Activated naive CD8-positive, alpha-beta T cell (primary cell): ENCODE measurements around the gene NAA10.

Experiments used
- H3K27ac Mint-ChIP-seq: one replicate; pipeline ENCODE4 v1.8.0; 2021; ENCODE audit warnings: mixed read lengths
- H3K27me3 Mint-ChIP-seq: one replicate; pipeline ENCODE4 v1.8.0; 2021; ENCODE audit warnings: mixed read lengths
- H3K36me3 Mint-ChIP-seq: one replicate; pipeline ENCODE4 v1.8.0; 2021; ENCODE audit warnings: mixed read lengths
- H3K4me1 Mint-ChIP-seq: one replicate; pipeline ENCODE4 v1.8.0; 2021; ENCODE audit warnings: low read depth, mixed read lengths
- H3K4me3 Mint-ChIP-seq: one replicate; pipeline ENCODE4 v1.8.0; 2021; ENCODE audit warnings: mild to moderate bottlenecking, mixed read lengths
- H3K9me3 Mint-ChIP-seq: one replicate; pipeline ENCODE4 v1.8.0; 2021; ENCODE audit warnings: low read depth, mixed read lengths

Gene NAA10

DNA sequence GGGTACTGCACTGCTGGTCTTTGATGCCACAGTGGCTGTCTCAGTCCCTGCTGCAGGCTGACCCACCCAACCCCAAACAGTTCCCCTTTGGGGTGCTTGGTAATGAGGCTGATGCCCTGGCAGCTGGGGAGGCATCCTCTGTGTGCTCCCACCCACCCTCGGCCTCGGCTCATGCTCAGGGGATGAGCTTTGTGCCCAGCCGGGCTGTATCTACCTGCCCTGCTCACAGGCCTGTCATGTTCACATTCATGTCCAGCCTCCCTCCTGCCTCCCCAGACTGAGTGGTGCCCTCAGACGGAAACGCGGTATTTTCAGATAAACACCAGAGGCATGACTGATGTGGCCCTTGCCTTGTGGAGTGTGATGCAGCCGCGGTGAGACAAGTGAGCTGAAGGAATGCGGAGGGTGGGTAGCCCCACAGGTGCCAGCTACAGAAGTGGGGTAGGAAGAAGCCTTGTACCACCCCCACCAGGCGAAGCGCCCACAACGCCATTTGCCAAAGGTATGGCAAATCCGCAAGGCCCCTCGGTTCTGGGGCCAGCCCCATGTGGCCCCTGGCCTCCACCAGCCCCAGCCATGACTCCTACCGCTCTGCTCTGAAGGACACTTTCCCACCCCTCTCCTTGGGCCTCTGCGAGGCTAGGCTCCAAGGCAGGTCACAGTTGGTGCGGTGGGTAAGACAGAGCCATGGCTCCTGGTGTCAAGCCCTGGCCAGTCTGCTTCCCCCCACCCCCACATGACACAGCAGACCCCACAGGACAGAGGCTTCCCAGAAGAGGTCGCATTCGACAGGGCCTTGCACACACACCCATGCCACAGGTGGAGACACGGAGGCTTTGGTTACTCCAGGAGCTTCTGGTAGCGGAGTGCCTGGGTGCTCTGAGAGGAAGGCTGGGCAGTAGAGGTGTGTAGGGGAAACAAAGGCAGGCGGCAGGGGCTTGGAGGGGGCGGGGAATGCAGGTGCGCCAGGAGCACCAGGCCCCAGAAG is 11.4 kb upstream of the NAA10 start:
- Mint-ChIP-seq H3K4me1 (peaks cover 19% of the 10 kb centered on the region), H3K4me3 (peak overlapping the region; percentile 20), H3K9me3 (no peaks in the 10 kb centered on the region), H3K27me3 (no peaks in the 10 kb centered on the region), H3K36me3 (no peaks in the 10 kb centered on the region), H3K27ac (no peak overlapping the region)

DNA sequence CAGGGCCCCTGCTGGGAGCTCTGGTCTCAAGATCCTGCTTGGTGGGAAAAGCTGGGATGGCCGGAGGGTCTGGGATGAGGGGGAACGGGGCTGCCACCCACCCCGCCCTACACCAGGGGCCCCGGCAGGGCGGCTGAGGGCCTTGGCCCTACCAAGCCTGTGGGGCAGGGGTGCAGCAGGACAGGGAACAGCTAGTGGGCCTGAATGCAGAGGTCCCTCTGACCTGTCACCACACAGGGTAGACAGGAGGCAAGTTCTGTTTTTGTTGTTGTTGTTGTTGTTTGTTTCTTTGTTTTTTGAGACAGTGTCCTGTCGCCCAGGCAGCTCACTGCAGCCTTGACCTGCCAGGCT is 9.9 kb upstream of the NAA10 start:
- Mint-ChIP-seq H3K4me1 (peaks cover 24% of the 10 kb centered on the region), H3K4me3 (no peak overlapping the region), H3K9me3 (no peaks in the 10 kb centered on the region), H3K36me3 (no peaks in the 10 kb centered on the region), H3K27ac (peak overlapping the region; percentile 34), H3K27me3 (no peaks in the 10 kb centered on the region)

DNA sequence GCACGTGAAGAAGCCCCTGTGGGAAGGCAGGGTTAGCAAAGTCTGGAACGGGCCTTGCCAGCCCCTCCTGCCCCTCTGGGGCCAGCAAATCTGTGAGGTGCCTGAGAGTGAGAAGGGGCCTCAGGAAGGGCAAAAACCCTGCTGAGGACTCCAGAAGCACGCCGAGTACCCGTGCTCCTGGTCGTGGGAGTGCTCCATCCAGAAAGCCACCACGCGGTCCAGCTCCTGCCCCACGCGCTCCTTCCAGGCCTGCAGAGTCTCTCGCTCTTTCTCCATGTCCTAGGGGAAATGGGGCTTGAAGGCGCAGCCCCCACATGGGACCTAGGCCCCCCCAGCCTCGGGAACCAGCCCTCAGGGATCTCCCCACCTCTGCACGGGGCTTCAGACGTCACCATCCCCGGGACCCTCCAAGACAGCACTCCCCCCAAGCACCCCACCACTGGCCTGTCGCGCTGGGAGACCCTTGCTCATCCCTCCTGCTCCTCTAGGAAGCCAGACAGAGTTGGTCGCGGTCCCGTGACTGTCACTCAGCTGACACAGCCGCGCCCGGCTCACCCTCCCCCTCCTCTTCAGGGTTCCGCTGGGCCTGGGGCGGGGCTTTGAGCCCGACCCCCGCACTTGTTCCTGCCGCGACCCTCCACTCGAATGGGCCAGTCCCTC is 9.4 kb upstream of the NAA10 start, which contains the start of gene RENBP:
Gene RENBP (minus strand): TSS at position 504 of the 660 bp plus-strand sequence. CDS start 33 bp downstream, at position 471.
- Mint-ChIP-seq H3K36me3 (no peaks in the 10 kb centered on the region), H3K27me3 (no peaks in the 10 kb centered on the region), H3K9me3 (no peaks in the 10 kb centered on the region), H3K4me3 (peak within 1 kb of the TSS; percentile 80), H3K4me1 (peaks cover 21% of the 10 kb centered on the region), H3K27ac (peak within 1 kb of the TSS; percentile 86)

DNA sequence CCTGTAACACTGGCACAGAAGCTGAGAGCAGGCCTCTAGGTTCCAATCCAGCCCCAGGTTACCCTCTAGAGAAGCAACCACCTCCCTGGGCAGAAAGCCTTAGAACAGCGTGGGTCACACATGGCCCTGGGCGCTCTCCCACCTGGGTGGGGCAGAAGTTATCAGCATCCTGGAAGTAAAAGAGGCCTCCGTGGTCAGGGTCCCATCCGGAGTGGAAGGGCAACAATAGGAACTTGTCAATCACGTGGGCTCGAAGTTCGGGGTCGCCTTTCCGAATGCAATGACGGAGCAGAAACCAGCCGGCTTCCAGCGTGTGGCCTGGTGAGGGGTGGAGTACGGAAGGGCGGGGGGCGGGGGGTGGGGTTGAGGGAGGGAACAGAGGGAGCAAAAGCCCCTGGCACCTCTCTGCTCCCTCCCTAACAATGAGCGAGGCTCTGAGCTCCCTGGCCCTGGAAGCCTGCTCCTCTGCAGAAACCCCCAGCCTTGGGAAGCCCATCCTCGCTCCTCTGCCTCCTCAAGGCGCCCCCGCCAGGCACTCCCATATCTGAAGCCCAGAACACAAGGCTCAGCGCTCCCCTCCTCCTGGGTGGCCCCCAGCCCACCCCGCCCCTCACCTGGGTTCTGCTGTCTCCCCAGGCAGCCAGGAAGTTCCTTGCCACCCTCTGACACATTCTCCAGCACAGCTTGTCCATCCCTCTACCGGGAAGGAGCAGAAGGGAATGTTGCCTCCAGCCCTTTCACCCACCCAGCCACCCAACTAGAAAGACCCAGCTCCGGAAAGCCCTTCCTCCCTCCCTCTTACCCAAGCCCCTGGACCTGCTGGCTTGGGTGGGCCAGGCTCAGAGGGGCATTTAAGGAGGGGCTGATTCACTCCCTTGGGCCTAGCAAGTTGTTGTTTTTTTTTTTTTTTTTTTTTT is 6.8 kb upstream of the NAA10 start:
- Mint-ChIP-seq H3K27ac (peak overlapping the region; percentile 89), H3K4me1 (peaks cover 18% of the 10 kb centered on the region), H3K27me3 (no peaks in the 10 kb centered on the region), H3K4me3 (peak overlapping the region; percentile 74), H3K9me3 (no peaks in the 10 kb centered on the region), H3K36me3 (no peaks in the 10 kb centered on the region)

DNA sequence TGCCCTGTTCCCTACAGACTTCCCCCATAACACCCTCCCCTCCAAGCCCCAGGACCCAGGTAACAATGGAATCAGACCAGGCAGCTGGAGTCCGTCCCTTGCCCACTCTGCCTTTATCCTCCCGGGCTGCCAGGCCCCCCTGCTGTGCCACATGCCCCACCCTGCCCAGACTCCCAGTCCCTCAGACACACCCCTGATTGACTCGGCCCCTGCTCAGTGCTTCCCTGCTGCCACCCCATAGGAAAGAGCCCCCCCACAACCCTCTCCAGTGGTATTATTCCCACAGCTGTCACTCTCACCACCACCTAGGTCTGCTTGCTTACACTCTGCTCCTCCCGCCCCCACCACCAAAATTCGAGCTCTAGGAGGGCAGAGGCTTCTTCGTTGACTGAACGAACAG is 4.7 kb upstream of the NAA10 start:
- Mint-ChIP-seq H3K36me3 (no peaks in the 10 kb centered on the region), H3K27me3 (no peaks in the 10 kb centered on the region), H3K4me1 (peaks cover 24% of the 10 kb centered on the region), H3K27ac (no peak overlapping the region), H3K9me3 (no peaks in the 10 kb centered on the region), H3K4me3 (no peak overlapping the region)

DNA sequence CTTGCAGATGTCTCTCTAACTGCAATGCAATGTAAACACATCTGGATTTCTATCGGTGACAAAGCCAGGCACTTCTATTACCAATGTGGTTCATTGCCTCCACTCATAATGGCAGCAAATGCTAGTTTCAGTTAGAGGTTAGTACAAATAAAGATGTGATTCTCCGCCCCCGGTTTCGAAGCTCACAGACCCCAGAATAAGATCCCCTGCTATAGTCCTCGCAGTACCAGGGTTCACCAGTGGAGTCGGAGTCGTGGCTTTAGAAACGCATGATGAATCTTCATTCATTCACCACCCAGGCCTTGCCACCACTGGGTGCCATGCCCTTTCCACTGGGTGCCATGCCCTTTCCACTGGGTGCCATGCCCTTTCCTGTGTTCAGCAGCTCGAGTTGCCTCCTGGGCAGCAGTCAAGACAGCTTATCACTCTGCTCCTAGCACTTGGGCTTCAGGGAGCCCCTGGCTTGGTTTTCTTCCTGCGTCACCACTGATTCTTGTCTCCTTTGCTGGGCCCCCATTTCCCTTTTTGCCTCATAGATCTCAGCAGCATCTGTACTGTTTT is 3.5 kb upstream of the NAA10 start:
- H3K27ac Mint-ChIP-seq = peak overlapping the region; percentile 6

DNA sequence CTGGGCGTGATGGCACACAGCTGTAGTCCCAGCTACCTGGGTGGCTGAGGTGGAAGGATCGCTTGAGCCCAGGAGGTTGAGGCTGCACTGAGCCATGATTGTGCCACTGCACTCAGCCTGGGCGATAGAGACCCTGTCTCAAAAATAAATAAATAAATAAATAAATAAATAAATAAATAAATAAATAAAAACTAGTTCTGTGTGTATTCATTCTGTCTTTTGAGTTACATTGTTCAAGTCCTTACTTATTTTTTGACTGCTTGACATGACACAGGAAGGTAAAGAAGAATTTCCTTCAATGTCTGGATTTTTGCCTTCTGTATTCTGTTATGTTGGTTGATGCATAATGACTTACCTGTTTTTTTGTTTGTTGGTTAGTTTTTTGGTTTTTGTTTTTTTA is 2.2 kb upstream of the NAA10 start:
- Mint-ChIP-seq H3K27ac (no peak overlapping the region), H3K4me1 (peaks cover 26% of the 10 kb centered on the region), H3K36me3 (no peaks in the 10 kb centered on the region), H3K4me3 (no peak overlapping the region), H3K27me3 (no peaks in the 10 kb centered on the region), H3K9me3 (no peaks in the 10 kb centered on the region)

More for the DNA sequence above, 3.5 kb upstream of the NAA10 start:
- Mint-ChIP-seq H3K4me3 (peak overlapping the region; percentile 35), H3K36me3 (no peaks in the 10 kb centered on the region), H3K4me1 (peaks cover 23% of the 10 kb centered on the region), H3K27me3 (no peaks in the 10 kb centered on the region), H3K9me3 (no peaks in the 10 kb centered on the region)

DNA sequence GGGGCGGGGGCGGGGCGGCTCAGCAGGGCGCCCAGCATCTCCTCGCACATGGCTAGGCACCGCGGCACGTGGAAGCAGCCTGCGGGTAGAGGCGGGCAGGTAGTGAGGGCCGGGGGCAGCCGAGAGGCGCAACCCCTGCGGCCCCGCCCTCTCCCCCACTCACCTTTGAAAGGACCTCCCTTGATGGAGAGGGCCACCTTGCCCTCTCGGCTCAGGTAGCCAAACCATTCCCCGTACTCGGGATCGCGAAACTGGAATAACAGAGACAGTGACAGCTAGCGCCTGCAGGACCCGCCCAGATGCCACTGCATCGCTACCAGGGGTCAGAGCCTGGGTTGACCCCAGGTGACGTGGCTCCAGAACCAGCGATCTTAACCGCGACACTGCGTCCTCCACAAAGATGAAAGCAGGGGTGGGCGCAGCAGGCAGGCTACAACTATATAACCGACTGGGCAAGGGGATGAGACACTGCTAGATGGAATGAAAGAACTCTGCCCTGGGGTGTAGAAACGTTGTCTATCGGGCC is 552 bp upstream of the NAA10 start:
- peaks cover 28% of the 10 kb centered on the region for H3K4me1 Mint-ChIP-seq
- H3K9me3 Mint-ChIP-seq = no peaks in the 10 kb centered on the region
- no peaks in the 10 kb centered on the region for H3K27me3 Mint-ChIP-seq
- no peaks in the 10 kb centered on the region for H3K36me3 Mint-ChIP-seq
- peak overlapping the region; percentile 75 for H3K4me3 Mint-ChIP-seq
- H3K27ac Mint-ChIP-seq = peak overlapping the region; percentile 68

DNA sequence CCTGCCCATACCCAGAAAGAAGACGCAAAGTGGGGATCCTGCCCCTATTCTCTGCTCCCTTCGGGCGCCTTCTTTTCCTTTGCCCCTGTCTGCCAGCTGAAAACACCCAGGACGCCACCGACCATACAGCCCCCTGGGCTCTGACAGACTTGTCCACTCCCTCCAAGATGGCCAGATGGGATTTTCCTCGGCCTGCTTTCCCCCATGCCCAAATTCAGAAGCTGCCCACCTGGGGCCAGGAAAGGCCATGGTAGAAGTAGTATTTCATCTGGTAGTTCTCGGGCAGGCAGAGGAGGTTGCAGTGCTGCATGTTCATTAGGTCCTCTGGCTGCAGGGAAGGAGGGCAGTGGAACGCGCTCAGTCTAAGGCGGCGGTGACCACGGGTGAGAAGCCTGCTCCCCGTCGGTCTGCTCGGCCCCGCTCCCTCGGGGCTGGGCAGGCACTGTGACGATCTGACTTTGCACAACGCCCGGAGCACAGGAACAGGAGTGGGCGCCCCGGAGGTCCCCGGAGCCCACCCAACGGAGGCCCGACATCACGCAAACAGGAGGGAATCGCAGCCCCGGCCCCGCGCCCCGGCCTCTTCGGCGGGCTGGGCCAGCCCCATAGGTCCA is 582 bp downstream of the NAA10 start:
- Mint-ChIP-seq H3K27ac (peak overlapping the region; percentile 68), H3K4me3 (peak overlapping the region; percentile 89), H3K9me3 (no peaks in the 10 kb centered on the region), H3K4me1 (peaks cover 28% of the 10 kb centered on the region), H3K27me3 (no peaks in the 10 kb centered on the region), H3K36me3 (no peaks in the 10 kb centered on the region)

DNA sequence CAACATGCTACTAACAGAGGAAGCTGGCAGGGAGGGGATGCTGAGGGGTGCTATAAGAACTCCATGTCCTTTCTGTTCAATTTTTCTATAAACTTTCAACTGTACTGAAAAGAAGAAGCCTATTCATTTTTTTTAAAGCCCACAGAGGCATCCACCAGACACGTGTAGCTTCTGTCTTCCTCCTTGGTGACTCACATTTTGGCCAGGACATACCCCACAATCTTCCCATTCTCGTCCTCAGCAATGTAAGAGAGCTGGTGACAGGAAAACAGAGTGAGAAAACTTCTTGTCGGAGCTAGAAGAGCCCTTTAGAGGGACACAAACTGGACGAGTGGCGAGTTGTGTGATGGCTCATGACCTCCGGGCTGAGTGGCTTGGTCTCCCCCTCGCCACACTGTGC is 1.1 kb downstream of the NAA10 start:
- Mint-ChIP-seq H3K4me3 (peak overlapping the region; percentile 89), H3K27ac (peak overlapping the region; percentile 59), H3K36me3 (no peaks in the 10 kb centered on the region), H3K4me1 (peaks cover 31% of the 10 kb centered on the region), H3K27me3 (no peaks in the 10 kb centered on the region), H3K9me3 (no peaks in the 10 kb centered on the region)

DNA sequence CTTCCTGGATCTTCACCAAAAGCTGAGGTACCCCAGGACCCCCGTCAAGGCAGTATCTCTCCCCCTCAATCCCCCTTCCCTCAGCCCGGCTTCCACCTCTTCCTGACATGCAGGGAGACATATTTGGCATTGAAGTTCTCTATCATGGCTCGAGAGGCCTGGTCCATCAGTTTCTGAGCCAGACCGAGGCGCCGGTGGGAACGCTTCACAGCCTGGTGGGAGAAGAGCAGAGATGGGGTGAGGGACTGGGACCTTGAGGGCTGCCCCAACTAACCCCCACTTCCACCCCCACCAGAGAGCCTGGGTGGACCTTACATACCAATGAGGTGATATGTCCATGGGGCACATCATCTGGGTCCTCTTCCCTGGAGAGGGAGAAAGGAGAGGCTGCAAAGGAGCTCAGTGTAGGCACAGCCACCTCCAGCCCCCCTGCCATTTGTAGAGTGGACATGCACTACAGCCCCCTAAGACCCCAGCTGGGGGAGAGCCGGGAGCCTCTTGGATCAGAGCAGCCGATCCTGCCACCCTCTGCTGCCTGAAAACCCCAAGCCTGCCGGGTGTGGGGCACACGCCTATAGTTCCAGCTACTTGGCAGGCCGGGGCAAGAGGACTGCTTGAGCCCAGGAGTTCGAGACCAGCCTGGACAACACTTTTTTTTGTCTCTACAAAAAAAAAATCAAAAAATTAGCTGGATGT is 2.5 kb downstream of the NAA10 start:
- H3K27me3 Mint-ChIP-seq = no peaks in the 10 kb centered on the region
- H3K4me1 Mint-ChIP-seq = peaks cover 27% of the 10 kb centered on the region

DNA sequence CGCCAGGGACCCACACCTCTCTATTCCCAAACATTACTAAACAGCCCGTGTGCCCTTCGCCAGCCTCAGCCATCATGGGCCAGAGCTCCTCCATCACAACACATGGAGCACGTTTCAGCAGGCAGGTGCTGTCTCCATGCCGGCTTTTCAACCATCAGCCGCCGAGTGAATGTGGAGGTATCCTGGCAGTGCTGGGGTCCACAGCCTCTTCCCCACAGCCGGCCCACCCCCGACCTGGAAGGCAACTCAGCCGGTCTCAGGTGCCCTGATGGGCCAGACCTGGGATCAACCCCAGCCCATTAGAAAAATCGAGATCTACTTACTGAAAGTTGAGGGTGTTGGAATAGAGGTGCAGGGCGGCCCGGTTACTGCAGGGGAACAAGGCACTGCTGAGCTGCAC is 3.1 kb downstream of the NAA10 start:
- Mint-ChIP-seq H3K27me3 (no peaks in the 10 kb centered on the region), H3K4me3 (peak overlapping the region; percentile 42), H3K27ac (peak overlapping the region; percentile 50)

More for the DNA sequence above, 2.5 kb downstream of the NAA10 start:
- peaks cover 2% of the 10 kb centered on the region for H3K36me3 Mint-ChIP-seq
- H3K27ac Mint-ChIP-seq = no peak overlapping the region
- peak overlapping the region; percentile 73 for H3K4me3 Mint-ChIP-seq
- H3K9me3 Mint-ChIP-seq = no peaks in the 10 kb centered on the region

DNA sequence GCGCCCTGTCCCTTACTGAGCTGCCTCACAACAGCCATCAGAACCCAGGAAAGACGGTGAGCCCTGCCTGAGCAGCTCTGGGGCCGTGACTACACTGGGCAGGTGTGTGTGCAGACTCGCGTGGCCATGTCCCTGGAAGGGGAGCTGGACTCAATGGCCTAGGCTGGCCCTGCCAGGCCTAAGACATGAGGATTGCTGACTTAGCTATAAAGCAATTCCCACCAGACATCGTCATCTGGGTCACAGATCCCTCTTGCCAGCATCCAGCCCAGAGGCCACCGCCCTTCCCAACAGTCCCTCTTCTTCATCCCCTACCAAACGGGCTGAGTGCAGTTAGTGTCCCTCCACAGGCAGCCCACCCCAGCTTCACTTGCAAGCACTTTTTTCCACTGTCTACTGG is 3.7 kb downstream of the NAA10 start:
- Mint-ChIP-seq H3K9me3 (no peaks in the 10 kb centered on the region), H3K4me1 (peaks cover 26% of the 10 kb centered on the region), H3K4me3 (peak overlapping the region; percentile 42), H3K27me3 (no peaks in the 10 kb centered on the region), H3K27ac (peak overlapping the region; percentile 50), H3K36me3 (peaks cover 2% of the 10 kb centered on the region)

More for the DNA sequence above, 3.1 kb downstream of the NAA10 start:
- Mint-ChIP-seq H3K4me1 (peaks cover 28% of the 10 kb centered on the region), H3K9me3 (no peaks in the 10 kb centered on the region), H3K36me3 (peaks cover 2% of the 10 kb centered on the region)
